22Rv1 (cell line): ENCODE data around the gene VPS37B.
A peak's percentile ranks its signal among the peaks of the same experiment; 100 is the strongest.
"Not testable (repeated sequence)": the region's sequence is repeated elsewhere in the genome, so short reads cannot be mapped to it uniquely, and the experiment has no call there.

Experiments
- H3K27ac ChIP-seq: fragments of 450-650 bp; 2 replicates; pipeline ENCODE4 v1.5.1; 2017
- CTCF ChIP-seq: fragments of 450-650 bp; IDR thresholded peaks from 2 replicates; pipeline ENCODE4 v1.5.1; 2017; ENCODE audit warnings: mild to moderate bottlenecking
- ZFX ChIP-seq: fragments of 450-650 bp; IDR thresholded peaks from 2 replicates; pipeline ENCODE4 v1.6.1; 2017; ENCODE audit warnings: antibody characterized with exemption, borderline replicate concordance

VPS37B gene

GRCh38 chr12:122895704-122896636 is at the start of gene VPS37B:
Gene VPS37B, minus strand, starts transcription at chr12:122896124. Its CDS starts 62 bp downstream, at chr12:122896062.
- peak within 1 kb of the TSS; percentile 54 for H3K27ac ChIP-seq
- TF ChIP-seq CTCF (no peak), ZFX (no peak)

GRCh38 chr12:122944605-122945592 is 49.0 kb upstream of the VPS37B start:
- no peak overlapping the region for H3K27ac ChIP-seq
- no peak for TF ChIP-seq ZFX
- no peak for TF ChIP-seq CTCF

GRCh38 chr12:122943196-122943595 is 47.3 kb upstream of the VPS37B start:
- no peak overlapping the region for H3K27ac ChIP-seq
- no peak for TF ChIP-seq ZFX
- no peak for TF ChIP-seq CTCF

- TF ChIP-seq CTCF = no peak
- H3K27ac ChIP-seq = no peak overlapping the region
These were observed 46.7 kb upstream of the VPS37B start for GRCh38 chr12:122942637-122943036.

GRCh38 chr12:122941351-122941750 is 45.4 kb upstream of the VPS37B start:
- H3K27ac ChIP-seq = not testable (repeated sequence)

GRCh38 chr12:122939125-122939524 is 43.2 kb upstream of the VPS37B start:
- no peak overlapping the region for H3K27ac ChIP-seq
- no peak for TF ChIP-seq CTCF
- TF ChIP-seq ZFX = no peak

- no peak overlapping the region for H3K27ac ChIP-seq
- TF ChIP-seq CTCF = no peak
- no peak for TF ChIP-seq ZFX
These were observed 41.7 kb upstream of the VPS37B start for GRCh38 chr12:122937622-122938091.
